Measurements from ENCODE around the gene SELENOM.

Gene SELENOM

GRCh38 chr22:31085493-31085824, 21.9 kb downstream of the SELENOM start:
- TF ChIP-seq CTCF (IDR thresholded peaks at IDR 0.05; ENCODE audit: low read depth, low read length): no peak
- peak overlapping the region; percentile 67 for H3K4me3 ChIP-seq (ENCODE audit: low read depth, low read length)

- peak overlapping the region; percentile 67 for H3K4me3 ChIP-seq (ENCODE audit: low read depth, low read length)
- peak; percentile 70 for TF ChIP-seq CTCF (IDR thresholded peaks at IDR 0.05; ENCODE audit: low read depth, low read length)
Observed at GRCh38 chr22:31084811-31085492, 22.4 kb downstream of the SELENOM start.

GRCh38 chr22:31083923-31084810, 23.2 kb downstream of the SELENOM start:
- no peak for TF ChIP-seq CTCF (IDR thresholded peaks at IDR 0.05; ENCODE audit: low read depth, low read length)
- H3K4me3 ChIP-seq (ENCODE audit: low read depth, low read length): peak overlapping the region; percentile 67

- TF ChIP-seq CTCF (IDR thresholded peaks at IDR 0.05; ENCODE audit: low read depth, low read length): no peak
- H3K4me3 ChIP-seq (ENCODE audit: low read depth, low read length): peak overlapping the region; percentile 91
Observed at GRCh38 chr22:31083377-31083768, 24.0 kb downstream of the SELENOM start.

GRCh38 chr22:31082606-31083376, 24.6 kb downstream of the SELENOM start:
- TF ChIP-seq CTCF (IDR thresholded peaks at IDR 0.05; ENCODE audit: low read depth, low read length): peak; percentile 54
- peak overlapping the region; percentile 91 for H3K4me3 ChIP-seq (ENCODE audit: low read depth, low read length)

- peak overlapping the region; percentile 91 for H3K4me3 ChIP-seq (ENCODE audit: low read depth, low read length)
- no peak for TF ChIP-seq CTCF (IDR thresholded peaks at IDR 0.05; ENCODE audit: low read depth, low read length)
Observed at GRCh38 chr22:31081963-31082605, 25.3 kb downstream of the SELENOM start.
